HG02870 (cell line): ENCODE measurements around the gene GP5.

Experiments
- ATAC-seq: cut with Tn5 transposase; IDR thresholded peaks from one replicate; pipeline ENCODE4 v1.9.1; 2021; ENCODE audit warnings: mild to moderate bottlenecking, moderate library complexity; ENCODE audit not compliant: unreplicated experiment

Gene GP5

DNA sequence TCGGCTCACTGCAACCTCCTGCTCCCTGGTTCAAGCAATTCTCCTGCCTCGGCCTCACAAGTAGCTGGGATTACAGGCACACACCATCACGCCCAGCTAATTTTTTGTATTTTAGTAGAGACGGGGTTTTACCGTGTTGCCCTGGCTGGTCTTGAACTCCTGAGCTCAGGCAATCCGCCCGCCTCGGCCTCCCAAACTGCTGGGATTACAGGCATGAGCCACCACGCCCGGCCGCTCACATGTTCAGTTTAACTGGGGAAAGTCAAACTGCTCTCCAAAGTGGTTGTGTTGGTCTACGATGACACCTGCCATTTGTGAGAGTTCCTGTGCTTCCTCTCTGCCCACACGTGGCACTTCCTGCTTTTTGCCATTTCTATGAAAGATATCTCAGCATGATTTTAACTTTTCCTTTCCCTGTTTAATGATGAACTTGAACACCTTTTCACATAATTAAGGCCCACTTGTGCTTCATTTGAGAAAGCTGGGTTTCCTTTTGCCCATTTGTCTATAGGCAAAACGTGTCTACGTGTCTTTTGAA is 877 bp upstream of the GP5 start:
- ATAC-seq, result no peak

DNA sequence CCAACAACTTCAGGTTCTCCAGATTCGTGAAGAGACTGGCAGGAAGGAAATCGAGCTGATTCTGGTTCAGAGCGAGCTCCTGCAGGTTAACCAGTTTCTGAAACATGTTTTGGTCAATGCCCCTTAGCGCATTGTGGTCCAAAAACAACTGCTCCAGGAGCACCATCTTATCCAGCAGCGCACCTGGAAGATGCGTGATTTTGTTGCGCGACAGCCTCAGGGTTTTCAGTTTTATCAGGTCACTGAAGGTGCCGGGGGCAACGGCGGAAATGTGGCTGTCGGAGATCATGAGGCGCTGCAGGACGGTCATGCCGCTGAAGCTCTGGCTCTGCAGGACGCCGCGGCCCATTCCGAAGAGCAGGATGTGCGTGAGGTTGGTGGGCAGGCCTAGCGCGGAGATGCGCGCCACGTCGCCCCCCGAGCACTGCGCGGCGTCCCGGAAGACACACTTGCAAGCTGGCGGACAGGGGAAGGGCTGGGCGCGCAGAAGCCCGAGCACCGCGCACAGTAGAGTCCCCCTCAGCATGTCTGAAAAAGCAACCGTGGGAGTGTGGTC is 1.2 kb downstream of the GP5 start:
- no peak for ATAC-seq

DNA sequence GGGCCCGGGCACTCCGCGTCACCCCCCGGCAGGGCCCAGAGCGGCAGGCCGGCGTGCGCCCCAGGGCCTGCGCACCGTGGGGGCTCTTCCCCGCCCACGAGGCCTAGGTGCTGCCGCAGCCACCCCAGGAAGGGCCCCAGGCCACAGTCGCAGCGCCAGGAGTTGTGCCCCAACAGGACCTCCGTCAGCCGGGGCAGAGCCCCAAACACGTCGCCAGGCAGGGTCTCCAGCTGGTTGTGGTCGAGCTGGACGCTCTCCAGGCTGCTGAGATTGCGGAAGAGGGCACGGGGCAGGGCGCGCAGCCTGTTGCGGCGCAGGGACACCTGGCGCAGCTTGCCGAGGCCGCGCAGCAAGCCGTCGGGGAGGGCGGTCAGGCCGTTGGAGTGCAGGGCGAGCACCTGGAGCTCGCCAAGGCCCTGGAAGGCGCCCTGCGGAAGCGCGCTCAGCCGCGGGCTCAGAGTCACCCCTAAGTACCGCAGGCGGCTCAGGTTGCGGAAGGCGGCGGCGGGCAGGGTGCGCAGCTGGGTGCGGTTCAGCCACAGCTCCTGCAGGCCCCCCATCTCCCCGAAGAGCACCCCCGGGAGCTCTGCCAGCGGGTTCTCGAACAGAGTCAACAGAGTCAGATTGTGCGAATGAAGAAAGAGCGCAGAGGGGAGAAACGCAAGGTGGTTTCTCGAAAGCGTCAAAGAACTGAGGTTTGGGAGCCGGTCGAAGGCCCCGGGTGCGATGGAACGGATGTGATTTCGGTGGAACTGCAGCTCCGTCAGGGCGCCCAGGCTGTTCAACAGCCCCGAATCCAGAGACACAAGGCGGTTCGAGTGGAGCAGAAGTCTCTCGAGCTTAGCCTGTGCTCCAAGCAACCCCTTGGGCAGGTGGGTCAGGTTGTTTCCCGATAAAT is 2.0 kb downstream of the GP5 start:
- ATAC-seq, result no peak

DNA sequence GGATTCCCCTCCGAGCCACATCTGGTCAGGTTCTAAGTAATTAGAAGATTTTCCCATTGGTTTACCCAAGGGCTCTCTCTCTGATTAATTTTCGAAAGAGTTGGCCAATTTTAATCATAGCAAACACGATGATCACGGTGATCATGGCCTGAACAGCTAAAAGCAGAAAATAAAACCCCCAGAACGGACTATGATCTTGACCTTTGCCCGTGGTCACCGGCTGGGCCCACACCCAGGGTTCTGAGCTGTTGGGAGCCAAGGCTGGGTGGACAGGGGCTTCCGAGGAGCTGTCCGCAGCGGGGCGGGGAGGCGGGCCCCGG is 2.6 kb downstream of the GP5 start:
- no peak for ATAC-seq

DNA sequence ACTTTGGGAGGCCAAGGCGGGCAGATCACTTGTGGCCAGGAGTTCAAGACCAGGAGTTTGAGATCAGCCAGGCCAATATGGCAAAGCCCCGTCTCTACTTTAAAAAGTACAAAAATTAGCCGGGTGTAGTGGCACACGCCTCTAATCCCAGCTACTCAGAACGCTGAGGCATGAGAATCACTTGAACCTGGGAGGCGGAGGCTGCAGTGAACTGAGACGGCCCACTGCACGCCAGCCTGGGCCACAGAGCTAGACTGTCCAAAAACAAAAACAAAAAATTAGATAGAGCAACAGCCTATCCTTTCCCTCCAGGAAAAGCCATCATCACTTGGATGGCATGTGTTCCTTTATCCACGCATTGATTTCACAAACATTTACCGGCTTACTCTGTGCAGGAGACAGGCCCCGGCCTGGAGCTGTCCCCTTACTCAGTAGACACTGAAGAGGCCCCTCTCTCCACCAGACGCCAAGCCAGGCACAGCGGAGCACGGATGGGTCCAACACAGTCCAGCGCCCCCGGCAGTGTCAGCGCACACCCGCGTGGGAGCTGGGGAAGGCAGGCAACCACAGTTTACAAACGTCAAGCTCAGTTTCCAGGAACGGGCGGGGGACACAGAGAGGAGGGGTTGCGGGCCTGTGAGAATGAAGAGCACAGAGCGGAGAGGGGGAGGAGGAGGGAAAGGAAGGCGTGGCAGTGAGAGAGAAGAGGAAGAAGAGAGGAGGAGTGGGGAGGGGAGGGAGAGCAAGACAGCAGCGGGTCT is 3.1 kb downstream of the GP5 start:
- no peak for ATAC-seq

DNA sequence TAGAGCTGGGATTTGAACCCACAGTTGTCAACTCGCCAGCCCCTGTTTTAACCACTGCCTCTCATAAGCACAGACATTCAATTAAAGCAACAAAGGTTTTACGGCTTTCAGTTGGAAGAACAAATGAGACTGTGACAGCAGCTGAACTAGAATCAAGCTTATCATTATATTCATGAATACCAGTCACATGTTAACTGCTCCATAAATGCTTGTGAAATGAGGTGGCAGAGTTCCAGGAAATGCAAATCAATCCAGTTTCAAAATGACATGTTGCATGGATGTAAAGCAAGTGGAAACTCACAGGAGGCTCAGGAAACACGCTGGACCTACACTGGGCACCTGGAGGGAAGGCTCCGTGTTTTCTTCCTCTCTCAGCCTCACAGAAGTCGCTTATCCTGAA is 3.9 kb downstream of the GP5 start:
- ATAC-seq, result no peak

DNA sequence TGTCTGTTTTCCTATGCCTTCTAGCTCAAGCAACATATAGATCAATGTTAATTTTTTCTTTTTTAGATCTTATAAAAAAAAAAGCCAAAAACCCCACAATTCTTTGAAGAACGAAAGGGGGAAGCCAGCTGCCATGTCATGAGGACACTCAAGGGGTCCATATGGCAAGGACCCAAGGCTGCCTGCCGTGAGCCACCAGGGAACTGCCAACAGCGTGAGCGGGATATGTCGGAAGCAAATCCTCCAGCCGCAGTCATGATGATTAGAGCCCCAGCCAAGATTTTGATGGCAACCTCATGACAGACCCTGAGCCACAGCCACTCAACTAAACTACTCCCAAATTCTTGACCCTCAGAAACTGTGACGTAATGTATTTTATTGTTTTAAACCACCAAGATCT is 6.5 kb downstream of the GP5 start:
- no peak for ATAC-seq

DNA sequence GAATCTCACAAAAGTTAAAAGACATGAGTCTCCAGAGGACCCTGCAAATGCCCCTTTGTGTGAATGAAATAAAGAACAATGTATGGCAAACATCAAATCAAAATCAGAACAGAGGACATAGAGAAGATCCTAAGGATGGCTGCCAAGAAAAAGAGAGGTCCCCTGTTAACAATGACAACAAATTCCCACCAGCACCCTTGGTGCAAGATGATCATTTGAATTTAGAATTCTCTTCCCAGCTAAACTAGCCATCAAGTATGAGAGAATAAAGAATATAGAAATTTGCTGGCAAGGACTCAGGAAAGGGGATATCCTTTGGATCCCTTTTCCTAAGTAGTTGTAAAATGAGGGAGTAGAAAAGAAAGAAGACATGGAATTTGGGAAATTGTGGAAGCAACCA is 8.2 kb downstream of the GP5 start:
- ATAC-seq, result no peak

DNA sequence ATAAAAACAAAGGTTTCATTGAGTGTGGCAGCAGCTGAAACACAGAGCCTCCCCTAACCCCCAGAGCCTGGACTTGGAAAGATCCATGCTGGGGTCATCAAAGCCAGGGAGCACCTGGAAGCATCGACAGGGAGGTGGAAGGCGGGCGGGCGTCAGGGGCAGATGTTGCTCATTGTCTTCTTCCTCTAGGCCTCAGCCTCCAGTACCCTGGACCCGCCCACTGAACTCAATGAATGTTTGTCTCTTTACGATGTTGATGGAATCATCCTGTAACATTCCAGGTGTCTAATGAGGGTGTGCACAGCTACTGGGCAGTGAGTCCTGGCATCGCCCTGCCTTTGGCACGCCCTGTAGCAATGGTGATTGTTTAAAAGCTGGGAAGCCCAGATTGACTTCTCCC is 9.8 kb downstream of the GP5 start:
- ATAC-seq, result no peak

DNA sequence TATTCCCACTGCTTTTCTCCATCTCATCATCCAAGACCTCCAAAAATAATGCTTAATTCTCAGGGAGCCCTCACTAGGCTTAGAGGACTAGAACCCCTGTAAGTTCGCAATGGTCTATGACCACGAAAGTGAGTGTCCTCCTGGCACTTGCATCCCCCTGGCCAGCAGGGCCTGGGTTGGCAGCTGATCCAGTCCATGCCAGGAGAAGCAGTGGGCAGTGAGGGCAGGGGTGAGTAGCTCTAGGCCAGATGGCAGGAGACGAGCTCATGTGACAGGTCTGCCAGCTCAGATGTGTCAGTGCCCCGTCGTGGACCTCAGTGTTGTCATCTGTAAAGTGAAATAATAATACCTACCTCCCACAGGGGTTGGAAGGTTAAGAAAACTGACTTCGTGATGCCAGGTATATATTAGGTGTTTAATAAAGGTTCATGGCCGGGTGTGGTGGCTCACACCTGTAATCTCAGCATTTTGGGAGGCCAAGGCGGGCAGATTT is 11.1 kb downstream of the GP5 start:
- ATAC-seq, result no peak

DNA sequence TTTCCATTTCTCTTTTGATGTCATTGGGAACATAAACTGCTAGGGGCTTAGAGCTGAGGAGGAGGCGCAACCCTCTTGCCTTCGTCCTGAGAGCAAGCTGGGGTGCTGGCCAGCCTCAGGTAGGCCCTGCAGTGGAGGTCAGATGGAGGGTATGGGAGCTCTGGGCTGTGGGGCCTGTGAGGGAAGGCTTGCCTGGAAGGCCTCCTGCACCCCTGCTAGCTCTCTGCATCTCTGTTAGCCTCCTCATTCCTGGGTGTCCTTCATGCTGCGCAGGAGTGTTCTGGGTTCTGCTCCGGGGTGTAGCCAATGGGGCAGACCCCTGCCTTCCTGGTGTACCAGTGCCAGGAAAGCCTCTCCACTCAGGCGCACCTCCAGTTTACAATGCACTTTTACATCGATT is 11.8 kb downstream of the GP5 start:
- ATAC-seq, result no peak

DNA sequence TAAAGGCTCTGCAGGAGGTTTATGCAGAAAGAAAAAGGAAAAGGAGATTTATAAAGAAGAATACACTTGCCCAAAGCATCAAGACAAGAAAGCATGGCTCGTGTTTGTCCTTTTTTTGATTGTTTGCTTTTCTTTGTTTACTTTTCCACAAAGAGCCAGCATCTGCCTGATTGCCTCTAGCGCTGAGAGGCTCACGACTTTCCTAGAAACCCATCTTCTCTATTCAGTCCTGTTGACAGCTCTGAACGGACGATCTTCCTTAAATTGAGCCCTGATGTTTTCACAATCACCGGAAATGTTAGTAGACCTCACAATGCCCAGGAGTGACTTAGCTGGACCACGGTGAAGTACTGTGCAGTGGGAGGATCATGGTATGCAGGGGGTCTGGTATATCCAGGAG is 12.4 kb downstream of the GP5 start:
- no peak for ATAC-seq

DNA sequence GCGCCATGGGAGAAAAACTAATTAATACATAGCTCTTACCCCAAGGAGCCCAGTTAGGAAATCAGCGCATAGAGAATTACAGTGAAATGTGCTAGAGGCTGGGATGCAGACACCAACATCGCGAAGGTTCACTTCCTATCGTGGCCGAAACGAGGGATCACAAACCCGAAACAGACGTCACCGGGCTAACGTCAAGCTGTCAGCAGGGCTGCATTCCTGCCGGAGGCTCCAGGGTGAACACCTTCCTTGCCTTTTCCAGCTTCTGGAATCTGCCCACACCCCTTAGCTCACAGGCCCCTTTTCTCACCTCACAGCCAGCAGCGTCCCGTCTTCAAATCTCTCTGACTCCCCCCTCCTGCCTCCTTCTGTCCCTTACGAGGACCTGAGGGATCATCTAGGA is 13.0 kb downstream of the GP5 start:
- ATAC-seq, result no peak

DNA sequence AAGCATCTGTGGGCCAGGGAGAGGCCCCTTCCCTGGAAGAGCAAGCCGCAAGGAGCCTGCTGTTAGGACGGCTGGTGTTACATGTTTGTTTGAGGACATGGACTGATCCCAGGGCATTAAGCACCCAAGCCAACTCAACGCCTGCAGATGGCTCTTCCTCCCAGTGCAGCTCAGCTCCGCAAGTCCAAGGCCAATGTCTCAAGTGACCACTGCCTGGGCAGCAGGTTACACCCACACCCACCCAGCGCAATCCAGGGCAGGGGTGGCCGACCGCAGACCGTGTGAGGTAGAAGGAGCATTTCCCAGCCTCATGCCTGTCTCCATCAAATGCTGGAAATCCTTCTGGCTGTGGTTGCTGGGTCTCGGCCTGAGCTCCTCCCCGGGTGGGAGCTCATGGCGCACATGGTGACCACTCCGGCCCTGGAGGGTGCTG is 14.5 kb downstream of the GP5 start:
- ATAC-seq, result no peak

DNA sequence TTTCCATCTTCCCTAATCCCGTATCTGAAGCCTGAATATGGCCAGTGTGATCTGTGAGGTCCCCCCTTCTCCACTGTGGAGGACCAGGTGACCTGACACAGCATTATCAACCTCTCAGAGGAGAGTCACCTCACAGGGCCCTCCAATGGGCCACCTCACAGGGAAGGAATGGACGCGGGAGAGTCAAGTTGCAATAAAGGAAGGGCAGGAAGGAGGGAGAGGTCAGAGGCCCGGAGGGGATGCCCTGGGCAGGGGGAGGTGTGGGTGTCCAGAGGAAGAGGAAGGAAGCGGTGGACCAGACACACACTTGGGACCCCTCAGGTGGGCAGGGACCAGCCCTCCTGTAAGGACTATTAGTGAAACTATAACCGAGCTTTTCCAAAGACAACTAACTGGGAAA is 14.9 kb downstream of the GP5 start:
- ATAC-seq, result no peak

DNA sequence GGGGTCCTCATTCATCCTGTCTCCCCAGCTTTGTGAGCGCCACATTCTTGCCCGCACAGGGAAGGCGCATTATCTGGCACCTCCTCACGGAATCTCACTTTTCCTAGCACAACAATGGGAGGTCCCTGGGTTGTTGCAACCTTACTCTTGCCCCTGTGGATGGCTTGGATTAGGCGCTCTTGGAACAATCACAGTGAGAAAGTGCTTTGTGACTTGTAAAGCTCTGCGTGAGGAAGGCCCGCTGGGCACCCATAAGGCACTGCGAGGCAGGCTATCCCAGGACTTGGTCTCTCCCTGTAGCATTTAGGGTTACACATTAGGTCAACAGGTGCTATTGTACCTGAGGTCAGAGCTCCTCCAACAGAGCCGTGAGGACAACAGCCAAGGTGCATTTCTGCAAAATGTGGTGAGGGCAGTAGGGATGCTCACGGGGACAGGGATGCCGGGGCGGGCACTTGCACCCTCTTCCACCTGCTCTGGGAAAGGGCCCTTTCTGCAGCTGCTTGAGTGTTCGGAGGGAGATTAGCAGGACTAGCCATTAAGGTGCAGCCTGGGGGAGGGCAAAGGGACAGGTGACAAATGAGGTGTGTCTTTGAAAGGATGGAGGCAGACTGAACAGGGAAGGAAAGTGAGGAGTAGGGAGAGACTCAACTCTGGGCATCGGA is 15.7 kb downstream of the GP5 start:
- no peak for ATAC-seq

DNA sequence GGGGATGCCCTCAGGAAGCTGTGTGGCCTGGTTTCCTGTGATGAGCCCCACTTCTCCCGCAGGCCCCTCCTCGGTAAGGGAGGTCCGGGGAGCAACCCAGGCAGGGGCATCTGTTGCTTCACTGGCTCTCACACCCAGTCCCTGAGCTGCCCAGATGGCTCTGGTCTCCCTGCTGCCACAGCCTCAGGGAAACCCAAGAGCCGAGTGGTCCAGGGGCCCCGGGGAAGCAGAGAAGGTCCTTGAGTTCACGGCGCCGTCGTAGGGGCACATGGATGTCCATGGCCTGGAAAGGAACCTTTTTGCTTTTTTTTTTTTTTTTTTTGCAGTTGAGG is 16.2 kb downstream of the GP5 start:
- no peak for ATAC-seq

DNA sequence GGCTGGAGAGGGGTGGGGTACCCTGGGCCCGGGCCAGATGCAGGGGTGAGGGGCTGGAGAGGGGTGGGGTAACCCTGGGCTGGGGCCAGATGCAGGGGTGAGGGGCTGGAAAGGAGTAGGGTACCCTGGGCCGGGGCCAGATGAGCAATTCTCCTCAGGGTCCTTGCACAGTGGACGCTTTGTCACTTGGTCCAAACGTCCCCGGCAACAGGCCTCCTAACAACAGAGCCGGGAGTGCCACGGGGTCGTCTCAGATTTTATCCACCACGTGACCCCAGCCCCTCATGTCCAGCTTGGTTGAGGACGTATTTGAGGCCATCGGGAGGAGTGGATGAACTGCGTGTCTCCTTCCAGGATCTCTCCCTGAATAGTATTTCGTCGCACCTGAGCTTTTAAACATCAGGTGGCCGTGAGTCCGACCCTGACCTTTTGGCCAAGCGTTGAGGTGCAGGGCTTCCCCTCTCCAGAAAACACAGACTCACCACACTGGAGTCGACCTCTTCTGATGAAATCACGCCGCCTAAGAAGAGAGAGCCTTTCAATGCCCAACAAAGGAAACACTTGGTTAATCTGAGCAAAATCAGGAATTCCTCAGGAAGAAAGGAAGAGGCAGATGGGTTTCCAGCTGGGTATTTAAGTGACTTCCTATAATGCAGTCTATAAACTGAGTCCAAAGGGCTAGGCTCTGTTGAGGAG is 16.7 kb downstream of the GP5 start:
- ATAC-seq, result no peak

DNA sequence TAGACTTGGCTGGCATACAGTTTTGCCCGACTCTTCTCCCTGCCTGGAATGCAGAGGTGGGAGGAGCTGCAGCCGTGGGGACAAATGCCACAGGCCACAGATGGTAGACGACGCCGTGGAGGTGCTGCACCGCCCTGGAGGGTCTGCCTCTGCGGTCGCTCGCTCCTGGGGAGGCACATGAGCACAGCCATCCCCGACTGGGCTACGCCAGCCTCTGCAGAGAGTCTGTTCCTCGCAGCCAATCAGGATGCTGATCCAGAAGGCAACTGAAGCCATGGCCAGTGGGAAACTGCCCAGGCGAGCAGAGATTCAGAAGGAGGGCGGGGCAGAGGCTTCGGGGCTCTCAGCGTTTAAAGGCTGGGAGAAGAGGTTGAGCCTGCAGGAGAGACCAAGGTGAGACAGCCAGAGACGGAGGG is 17.6 kb downstream of the GP5 start:
- ATAC-seq, result no peak

DNA sequence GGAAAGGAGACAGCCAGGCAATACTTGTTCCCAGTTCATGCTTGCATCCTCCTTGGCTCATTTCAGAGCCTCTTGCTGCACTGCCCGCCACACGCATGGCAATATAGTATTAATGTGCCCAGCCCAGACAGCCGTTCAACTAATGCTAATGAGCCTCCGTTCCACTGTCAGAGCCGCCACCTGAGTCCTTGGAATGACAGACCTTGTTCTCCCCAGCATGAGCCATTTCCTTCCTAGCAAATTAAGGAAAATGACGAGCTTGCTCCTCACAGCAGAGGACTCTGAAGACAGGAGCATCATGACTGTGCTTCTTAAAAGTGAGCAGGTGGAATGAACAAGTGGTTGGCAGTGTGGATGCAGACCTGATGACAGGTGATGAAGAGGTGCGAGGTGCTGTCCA is 18.7 kb downstream of the GP5 start:
- ATAC-seq, result no peak

DNA sequence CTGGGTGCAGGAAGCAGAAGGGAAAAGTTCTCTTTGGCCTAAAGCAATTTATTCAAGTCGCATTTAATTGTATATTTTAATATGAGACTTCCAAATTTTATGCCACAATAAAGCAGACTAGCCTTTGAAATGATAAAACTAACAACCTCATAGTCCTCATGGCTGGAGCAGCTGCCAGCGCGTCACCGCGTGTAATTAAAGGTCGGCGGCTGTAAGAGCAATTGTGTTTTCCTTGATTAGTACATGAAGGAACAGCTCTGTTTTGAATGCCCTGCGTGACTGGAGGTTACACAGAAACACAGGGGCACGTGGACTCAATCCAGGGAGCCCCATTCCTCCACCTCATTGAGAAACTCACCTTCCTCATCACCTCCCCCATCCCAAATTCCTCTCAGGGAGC is 19.4 kb downstream of the GP5 start:
- ATAC-seq, result no peak
